Mesenteric fat pad (tissue), 1 donor: ENCODE measurements around the gene HMOX2. TPM values are rescaled to one million over a fixed set of nuclear protein-coding genes. Genes with fewer than 3 reads are reported as not detected.

Source experiments
- DNase-seq: peaks from one replicate; pipeline ENCODE4 v3.0.0-alpha.2; 2020; ENCODE audit warnings: low spot score
- total RNA-seq: library from RNA; stranded (reverse); fragmentation: NEBNext Ultra II Directional; extraction: Animal tissue kit (Norgen Biotek cat#: 25700); gene quantifications from one replicate; pipeline ENCODE4 v1.2.1, GENCODE V29; 2021
- donor health status: DM: yes; HTN: yes; CAD: no.

Gene HMOX2
- total RNA-seq, 1 donor from 2014 or later, result 84.1 TPM

DNA sequence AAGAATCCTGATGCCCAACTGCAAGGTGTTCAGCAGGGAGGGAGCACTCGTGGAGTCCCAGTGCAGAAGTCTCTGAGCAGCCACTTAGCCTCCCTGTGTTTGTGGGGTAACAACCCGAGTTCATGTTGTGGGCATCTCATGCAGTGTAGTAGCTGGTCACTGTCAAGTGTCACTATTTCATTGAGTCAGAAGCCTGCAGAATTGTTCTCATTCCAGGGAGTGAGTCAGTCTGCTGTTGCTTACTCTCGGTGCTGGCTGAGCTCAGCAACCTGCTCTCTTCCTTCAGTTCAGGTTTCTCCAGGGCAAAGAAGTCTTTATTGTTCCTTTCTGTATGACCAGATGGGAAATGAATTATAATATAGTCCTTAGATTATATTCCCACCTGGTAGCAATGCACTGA lies 24.1 kb downstream of the HMOX2 start:
- no peak for DNase-seq

DNA sequence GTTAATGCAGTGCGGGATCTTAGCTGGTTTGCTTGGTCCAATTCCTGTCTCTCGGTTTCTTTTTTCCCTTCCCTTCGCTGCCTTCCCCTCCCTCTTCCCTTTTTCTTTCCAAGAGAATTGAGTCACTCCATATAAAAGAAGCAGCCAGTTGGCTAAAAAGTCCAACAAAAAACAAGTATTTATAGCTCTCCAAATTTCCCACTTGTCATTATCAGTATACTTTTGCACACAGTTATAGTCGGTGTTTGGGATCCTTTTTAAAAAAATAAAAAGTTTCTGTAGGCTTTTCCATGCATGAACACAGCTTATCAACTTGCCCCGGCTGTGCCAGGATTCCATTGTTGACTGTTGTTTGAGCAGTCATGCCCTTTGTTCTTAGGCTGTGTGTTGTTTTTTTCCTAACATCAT lies 24.9 kb downstream of the HMOX2 start:
- DNase-seq, result no peak

DNA sequence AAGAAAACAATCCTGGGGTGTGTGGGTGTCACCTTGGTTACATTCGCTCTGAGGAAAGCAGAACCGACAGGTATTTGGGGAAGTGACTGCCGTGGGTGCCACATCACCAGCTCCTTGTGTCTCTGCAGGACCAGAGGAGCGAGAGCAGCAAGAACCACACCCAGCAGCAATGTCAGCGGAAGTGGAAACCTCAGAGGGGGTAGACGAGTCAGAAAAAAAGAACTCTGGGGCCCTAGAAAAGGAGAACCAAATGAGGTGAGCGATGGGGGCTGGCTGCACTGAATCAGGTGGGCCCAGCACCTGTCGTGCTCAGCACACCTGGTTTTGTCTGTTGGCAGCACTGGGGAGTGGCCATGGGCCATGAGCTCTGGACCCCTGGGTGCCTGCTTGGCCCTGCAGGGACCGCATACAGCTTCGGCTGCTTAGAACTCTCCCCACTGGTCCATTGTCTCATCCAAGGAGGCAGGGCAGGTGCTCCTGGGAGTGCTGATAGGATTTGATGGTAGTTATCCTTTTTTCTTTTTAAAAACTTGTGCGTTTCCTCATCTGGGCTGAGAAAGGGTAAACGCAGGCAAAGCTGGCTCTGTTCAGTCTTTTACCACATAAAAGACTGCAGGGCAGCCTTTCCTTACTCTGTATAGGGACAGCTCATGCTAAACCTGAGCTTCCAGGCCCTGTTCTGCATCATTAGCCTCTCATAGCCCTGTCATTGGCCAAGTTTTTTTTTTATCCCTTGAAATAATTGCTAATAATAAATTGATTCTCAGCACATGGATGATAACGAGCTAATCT lies 29.4 kb downstream of the HMOX2 start:
- DNase-seq, result no peak

DNA sequence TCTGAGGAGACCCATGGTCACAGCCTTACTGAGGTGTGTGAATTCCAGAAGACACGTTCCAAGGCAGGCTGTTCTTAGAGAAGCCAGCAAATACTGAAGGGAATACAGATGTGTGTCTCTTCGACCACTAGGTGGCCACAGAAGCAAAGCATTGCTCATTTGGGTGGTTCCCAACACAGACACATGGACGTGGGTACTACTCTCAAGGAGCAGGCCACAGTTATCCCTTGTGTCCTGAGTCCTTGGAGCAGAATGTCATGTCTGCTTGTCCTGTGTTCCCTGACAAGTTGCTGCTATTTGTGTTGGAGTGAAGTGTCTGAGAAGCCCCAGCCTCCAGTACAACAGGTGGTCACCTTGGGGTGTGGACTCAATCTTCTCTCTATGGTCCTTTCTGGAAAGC lies 30.3 kb downstream of the HMOX2 start:
- DNase-seq, result no peak

DNA sequence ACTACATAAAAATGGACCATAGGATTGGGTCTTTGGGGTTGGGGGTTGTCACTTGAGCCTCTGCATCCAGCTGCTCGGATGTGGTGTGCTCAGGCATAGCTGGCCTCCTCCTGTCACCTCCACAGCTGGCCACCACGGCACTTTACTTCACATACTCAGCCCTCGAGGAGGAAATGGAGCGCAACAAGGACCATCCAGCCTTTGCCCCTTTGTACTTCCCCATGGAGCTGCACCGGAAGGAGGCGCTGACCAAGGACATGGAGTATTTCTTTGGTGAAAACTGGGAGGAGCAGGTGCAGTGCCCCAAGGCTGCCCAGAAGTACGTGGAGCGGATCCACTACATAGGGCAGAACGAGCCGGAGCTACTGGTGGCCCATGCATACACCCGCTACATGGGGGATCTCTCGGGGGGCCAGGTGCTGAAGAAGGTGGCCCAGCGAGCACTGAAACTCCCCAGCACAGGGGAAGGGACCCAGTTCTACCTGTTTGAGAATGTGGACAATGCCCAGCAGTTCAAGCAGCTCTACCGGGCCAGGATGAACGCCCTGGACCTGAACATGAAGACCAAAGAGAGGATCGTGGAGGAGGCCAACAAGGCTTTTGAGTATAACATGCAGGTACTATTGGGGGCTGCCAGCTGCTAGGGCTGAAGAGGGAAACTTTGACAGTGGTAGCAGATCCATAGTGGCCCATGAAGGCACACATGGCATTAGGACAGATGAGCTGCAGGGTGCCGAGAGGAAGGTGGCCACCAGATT lies 31.6 kb downstream of the HMOX2 start:
- DNase-seq, result no peak

DNA sequence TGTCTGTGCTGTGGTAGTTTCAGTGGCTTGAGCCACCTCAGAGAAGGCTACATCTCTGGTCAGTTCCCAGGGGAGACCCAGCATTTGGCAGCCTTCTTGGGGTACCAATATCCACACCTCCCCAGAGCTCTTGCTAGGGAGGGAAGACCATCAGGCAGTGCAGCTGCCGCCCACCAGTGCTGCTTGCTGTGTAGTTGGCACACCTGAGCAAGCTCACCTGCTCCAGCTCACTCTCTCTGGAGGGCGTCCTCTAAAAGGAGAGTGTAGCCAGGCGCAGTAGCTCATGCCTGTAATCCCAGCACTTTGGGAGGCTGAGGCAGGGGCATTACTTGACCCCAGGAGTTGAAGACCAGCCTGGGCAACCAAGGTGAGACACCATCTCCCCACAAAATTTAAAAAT lies 32.6 kb downstream of the HMOX2 start:
- no peak for DNase-seq

DNA sequence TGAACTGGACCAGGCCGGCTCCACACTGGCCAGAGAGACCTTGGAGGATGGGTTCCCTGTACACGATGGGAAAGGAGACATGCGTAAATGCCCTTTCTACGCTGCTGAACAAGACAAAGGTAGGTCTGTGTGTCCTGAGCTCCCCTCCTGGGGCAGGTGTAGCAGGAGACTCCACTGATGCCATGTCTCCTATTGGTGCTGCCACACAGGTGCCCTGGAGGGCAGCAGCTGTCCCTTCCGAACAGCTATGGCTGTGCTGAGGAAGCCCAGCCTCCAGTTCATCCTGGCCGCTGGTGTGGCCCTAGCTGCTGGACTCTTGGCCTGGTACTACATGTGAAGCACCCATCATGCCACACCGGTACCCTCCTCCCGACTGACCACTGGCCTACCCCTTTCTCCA lies 33.2 kb downstream of the HMOX2 start:
- DNase-seq, result no peak

DNA sequence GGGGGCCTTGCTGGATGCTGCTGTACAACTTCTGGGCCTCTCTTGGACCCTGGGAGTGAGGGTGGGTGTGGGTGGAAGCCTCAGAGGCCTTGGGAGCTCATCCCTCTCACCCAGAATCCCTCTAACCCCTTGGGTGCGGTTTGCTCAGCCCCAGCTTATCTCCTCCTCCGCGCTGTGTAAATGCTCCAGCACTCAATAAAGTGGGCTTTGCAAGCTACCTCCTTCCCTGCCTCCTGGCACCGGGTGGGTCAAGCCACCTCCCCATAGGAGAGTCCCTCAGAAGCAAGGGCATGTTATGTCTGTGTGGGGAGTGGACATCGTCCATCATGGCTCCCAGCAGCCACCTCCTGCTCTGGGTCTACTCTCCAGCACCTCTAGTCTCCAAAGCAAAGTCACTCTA lies 33.9 kb downstream of the HMOX2 start:
- DNase-seq, result no peak

DNA sequence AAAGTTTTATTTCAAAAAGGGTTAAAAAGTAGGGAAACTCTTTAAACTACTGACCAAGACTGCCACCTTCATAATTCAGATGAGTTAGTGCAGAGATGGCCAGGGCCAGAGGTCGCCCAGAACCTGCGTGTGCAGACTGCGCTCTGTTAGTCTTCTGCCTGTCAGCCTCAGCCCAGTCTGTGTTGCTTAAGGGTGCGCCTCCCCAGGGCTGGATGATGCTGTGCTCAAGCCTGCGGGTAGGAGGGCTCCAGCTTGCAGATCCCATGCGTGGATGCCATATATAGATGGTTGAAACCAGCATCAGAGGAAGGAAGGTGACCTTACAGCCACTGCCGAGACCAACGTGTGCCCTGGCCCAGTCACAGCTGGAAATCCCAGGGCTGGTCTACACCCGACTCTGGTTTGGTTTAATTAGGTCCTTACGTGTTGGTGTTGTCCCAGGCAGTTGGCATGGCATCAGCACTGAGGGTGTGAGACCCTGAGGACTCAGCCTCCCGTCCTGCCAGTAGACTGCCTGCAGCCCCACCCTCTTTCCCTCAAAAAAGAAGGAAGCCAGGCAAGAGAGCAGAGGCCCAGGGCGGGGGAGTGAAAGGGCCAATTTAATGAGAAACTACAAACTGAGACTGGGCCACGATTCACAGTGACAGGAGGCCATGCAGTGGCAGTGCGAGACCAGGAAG lies 34.7 kb downstream of the HMOX2 start:
- no peak for DNase-seq

DNA sequence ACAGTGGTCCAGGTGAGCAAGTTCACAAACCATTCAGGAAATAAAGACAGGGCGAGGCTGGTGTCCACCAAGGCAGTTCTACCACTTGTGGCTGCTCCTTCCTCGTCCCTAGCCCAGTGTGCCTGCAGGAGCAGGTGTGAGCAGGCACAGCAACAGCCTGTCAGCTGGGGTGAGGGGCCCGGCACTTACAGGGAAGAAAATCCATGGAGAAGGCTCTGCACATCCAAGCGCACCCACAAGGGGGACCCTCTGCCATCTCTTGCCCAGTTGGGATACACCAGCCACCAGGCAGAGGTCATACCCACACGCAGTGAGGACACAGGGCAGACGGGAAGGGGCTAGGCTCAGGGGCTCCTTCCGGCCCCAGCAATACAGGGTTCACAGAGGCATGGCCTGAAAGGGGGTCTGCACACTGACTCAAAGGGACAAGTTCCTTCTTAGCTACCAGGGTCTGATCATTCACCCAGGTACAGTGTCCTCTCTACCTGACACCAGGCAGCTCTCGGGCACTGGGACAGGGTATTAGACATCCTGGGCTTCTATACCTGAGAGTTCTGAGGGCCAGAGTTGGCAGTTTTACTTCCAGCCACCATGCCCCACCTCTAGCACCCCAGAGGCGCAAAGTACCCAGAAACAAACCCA lies 35.4 kb downstream of the HMOX2 start:
- no peak for DNase-seq

DNA sequence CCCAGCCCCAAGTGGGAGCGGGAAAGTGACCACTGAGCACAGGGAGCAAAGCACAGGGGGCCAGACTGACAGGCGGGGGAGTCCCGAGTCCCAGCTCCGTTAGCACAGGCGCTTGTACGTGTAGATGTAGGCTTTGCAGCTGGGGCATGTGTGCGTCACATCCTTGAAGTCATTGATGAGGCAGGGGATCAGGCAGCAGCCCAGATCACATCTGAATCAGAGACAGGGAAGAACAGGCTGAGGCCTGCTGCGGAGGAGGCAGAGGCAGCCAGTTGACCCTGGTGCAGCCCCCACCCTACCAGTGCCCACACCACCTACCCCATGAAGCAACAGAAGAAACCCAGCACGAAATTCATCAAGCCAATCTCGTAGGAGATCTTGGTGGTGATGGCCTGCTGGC lies 36.3 kb downstream of the HMOX2 start:
- DNase-seq, result no peak

DNA sequence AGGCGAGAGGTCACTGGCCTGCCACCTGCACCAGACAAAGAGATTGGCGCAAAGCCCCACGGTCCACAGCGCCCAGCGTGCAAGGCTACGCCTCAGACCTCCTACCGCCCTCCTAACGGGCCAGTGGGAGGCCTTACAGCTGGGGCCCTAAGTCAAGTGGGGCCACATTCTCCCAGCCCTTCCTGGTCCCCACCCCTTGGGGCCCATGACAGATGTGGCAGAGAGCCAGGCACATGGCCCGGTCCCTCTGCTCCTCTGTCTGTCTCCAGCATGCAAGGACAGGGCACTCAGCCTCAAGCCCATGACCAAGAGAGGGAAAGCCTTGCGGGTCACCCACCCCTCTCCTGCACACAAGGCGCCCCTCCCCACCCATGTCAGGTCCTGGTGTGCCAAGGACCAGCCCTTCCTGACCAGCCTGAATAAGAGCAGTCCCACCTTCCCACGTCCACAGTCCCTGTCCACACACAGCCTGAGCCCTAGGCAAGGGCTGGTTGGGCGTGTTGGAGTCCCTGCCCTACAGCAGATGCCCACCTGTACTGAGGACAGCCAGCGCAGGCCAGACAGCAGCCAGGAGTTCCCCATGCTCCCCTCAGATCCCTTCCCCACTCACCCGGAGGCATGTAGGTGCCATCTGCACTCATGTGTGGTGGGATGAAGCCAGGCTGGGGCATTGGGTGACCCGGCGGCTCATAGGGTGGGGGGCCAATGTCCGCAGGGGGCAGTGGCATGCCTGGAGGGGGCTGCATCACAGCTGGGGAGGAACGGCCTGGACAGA lies 37.1 kb downstream of the HMOX2 start:
- DNase-seq, result no peak

DNA sequence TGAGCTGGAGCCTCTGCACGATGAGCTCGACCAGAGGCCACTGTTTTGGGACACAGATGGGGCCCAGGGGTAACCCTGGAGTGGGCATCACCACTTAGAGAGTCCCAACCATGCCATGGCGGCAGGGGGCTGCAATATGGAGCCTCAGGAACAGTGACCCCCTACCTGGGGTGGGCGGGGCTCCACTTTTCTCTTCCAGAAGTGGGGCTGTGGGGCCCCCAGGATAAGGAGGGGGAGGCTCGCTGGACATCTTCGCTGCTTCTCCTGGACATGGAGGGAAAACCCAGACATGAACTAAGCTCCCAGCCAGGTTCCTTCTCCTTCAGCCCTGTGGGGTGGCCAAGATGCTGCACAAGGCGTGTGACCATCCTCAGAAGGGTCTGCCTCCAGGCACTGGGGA lies 37.7 kb downstream of the HMOX2 start:
- no peak for DNase-seq

DNA sequence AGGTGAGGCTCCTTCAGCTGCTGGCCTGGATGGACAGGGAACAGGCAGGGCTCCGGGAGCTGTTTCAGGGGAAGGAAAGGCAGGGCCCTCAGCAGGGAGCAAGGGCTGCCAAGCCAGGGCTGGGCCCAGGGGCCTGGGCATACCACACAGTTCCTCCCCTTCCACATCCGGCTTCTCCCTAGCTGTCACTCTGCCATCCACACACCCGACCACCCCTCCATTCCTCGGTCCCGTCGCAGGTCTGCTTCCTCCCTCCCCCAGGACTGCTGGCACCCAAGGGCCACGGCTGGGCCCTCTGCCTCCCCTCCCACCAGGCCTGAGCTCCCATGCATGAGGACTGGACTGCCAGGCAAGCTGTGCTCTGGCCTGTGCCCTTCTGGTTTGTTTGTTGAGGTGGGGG lies 38.4 kb downstream of the HMOX2 start:
- DNase-seq, result no peak

DNA sequence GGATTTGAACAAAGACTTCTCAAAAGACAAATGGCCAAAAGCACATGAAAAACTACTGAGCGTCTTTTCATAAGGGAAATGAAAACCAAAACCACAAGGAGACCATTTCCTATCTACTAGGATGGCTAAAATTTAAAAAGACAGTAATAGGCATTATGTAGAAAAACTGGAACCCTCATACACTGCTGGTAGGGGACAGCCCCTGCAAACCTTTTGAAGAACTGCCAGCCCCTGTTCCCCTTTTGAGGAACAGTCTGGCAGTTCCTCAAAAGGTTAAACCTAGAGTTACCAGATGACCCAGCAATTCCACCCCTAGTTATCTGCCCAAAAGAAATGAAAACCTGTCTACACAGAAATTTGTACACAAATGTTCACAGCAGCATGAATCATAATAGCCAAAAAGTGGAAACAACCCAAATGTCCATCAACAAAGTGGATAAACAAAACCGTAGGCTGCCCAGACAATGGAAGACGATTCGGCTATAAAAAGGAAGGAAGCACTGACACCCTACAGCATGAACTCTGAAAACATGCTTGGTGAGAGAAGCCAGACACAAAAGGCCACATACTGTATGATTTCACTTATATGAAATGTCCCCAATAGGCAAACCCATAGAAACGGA lies 39.5 kb downstream of the HMOX2 start:
- no peak for DNase-seq

DNA sequence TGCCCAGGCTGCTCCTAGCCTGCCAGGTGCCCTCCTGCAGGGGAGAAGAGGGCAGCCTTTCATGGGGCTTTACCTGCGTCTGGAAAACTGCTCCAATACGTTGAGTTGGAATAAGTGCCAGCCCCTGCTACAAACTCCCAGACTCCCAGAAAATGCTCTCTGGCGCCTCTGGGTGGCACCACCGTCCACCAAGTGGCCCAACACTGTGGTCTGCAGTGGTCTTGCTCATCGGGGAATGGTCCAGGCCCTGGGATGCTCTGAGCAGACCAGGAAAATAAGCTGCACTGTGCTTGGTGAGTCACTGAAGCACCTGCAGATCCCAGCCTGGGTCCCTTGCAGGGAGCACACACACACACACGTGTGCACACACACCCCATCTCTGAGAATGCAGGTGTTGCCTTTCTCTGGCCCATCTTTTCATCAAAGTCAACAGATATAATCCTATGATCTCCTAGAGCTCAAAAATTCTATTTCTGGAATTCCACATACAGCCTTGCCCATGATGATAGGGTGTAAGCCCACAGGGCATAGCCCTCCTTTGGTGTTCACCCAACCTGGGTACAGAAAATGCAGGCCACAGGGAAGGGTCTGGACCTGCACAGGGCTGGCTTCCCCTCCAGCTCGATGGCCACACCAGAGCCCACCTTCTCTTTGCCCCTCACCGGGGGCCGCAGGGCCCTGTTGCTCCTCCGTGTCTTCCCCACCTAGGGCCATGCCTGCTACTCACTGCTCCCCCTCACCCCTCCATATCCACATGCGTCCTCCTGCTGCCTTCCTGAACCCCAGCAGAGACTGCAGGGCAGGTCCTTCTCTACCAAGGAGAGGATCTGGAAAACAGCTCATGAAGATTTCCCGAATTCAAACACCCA lies 41.8 kb downstream of the HMOX2 start:
- DNase-seq, result no peak

DNA sequence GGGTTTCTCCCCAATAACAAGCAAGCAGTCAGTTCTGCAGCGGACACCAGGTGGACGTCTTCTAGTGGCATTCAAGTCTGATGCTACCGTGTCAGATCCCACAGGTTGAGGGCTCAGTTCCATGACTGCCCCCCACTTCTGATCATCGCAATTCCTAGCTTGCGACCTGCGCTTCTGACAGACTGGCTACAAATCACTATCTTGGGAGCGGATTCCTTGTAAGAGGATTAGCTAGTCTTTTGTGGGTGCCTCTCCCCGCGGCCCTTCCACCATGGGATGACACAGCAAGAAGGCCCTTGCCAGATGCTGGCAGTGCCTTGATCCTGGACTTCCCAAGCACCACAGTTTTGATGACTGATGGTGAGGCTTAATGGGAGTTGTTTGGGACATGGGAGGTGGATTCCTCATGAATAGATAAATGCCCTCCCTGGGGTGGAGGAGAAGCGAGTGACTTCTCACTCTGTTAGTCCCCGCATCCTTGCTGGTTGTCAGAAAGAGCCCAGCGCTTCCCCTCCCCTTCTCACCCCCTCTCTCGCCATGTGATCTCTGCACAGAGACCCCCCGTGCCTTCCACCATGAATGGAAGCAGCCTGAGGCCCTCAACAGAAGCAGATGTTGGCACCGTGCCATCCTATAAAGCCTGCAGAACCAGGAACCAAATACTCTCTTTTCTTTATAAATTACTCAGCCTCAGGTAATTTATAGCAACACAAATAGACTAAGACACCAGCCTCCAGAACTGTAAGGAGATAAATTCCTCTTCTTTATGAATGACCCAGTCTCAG lies 43.3 kb downstream of the HMOX2 start:
- DNase-seq, result no peak

DNA sequence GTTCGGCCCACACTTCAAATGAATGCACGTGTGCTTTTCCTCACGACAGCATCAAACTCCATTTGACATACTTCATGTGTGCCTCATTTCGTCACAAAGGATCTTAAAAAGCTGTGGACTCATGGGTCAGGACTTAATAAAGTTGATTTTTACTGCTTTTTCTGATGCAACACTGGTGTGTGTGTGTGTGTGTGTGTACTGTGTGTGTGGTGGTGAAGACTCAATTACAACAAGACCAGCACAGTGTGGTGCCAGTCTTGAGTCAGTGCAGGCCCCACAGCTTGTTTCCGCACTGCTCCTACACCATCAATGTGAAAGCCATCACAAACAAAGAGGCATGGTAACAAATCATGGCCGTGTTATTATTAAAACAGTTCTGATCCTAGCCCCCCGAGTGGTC lies 44.7 kb downstream of the HMOX2 start:
- DNase-seq, result no peak
